Gastroesophageal sphincter (tissue), 4 donors: ENCODE results near the gene ATP6V1C2. TPM values are rescaled to one million over a fixed set of nuclear protein-coding genes. Genes with fewer than 3 reads are reported as not detected.

Experiments
- ATAC-seq: fragments of 150-250 bp; one replicate; pipeline ENCODE4 v1.9.1; 2016; ENCODE audit warnings: mild to moderate bottlenecking, moderate library complexity
- H3K27ac ChIP-seq, 4 donors: fragments of 200-600 bp; sonication (generic) in 3 of 4; 1 replicate in 3 of 4; 2 replicates in 1 of 4; pipeline ENCODE4 v1.5.1; 2016 to 2019
- H3K27me3 ChIP-seq: fragments of 200-600 bp; sonication (generic); one replicate; pipeline ENCODE4 v1.5.1; 2019
- H3K36me3 ChIP-seq, 2 donors: fragments of 200-600 bp; sonication (generic); one replicate each; pipeline ENCODE4 v1.5.1; 2019; ENCODE audit warnings: control low read depth in 1 of 2
- H3K4me1 ChIP-seq, 3 donors: fragments of 200-600 bp; sonication (generic); 1 replicate in 2 of 3; 2 replicates in 1 of 3; pipeline ENCODE4 v1.5.1; 2016 to 2019; ENCODE audit warnings: control low read depth in 2 of 3
- H3K4me3 ChIP-seq, 2 donors: fragments of 200-600 bp; sonication (generic); one replicate each; pipeline ENCODE4 v1.5.1; 2019; ENCODE audit warnings: mild to moderate bottlenecking in 1 of 2, moderate library complexity in 1 of 2
- H3K9me3 ChIP-seq, 3 donors: fragments of 200-600 bp; sonication (generic); one replicate each; pipeline ENCODE4 v1.5.1; 2017 to 2019; ENCODE audit warnings: control low read depth in 2 of 3
- EP300 ChIP-seq: sonication (generic); formaldehyde crosslinking; IDR thresholded peaks from one replicate; pipeline ENCODE4 v1.6.1; 2017; ENCODE audit warnings: antibody characterized with exemption, mild to moderate bottlenecking
- POLR2A ChIP-seq, 2 donors: fragments of 450-650 bp; IDR thresholded peaks; one replicate each; pipeline ENCODE4 v1.6.1; 2017; ENCODE audit warnings: antibody characterized with exemption in 2 of 2, mild to moderate bottlenecking in 2 of 2, moderate library complexity in 1 of 2
- POLR2AphosphoS5 ChIP-seq: sonication (generic); formaldehyde crosslinking; IDR thresholded peaks from one replicate; pipeline ENCODE4 v1.6.1; 2017; ENCODE audit warnings: antibody characterized with exemption
- WGBS, 2 donors: methylation state at CpG; one replicate each; pipeline ENCODE4 v1.1.5; 2018; ENCODE audit warnings: low coverage in 1 of 2; 5-methylcytosine and 5-hydroxymethylcytosine counted together
- total RNA-seq, 4 donors: library from RNA; depleted of rRNA; stranded (reverse); fragments of >200 nt; gene quantifications; one replicate each; pipeline ENCODE4 v1.1.0, GENCODE V29; 2016
- TF ChIP-seq, protein P1 (sequence below), 4 experiments: fragments of 200-600 bp in 2 of 4; fragments of 450-650 bp in 2 of 4; sonication (generic) in 1 of 4; IDR thresholded peaks; one replicate each; pipeline ENCODE4 v1.5.1; 2017 to 2019; ENCODE audit warnings: antibody characterized with exemption in 4 of 4, mild to moderate bottlenecking in 2 of 4, moderate library complexity in 2 of 4

Gene ATP6V1C2
- total RNA-seq, 4 donors from 2014 or later = 0.42 to 0.45 TPM; not detected in 2

DNA sequence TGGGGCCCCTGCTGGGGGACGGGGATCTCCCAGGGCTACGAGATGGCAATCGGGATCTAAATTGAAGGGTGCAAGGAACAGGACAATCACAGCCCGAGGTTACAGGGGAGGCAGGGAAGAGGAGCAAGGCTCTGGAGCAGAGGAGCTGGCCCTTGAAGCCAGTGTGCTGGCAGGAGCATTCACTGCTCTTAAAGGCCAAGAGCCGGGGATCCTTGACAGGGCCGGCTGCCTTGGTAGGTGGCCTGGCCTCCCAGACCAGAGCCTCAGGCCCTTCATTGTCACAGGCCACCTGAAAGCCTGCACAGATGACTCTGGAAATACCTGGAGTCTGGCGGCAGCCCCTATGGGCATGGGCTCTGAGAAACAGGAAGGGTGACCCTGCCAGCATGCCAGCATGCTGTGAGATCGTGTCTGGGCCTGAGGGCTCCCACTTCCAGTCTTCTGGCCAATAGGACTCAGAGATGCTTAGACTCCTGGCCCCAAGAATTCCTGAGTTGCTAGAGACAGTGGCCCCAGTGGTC is 52.5 kb downstream of the ATP6V1C2 start:
- Histone ChIP-seq H3K36me3 (peaks cover 0 to 18% of the 10 kb centered on the region in 2 donors), H3K9me3 (no peaks in the 10 kb centered on the region), H3K27ac (no peak overlapping the region), H3K4me3 (no peak overlapping the region), H3K27me3 (no peaks in the 10 kb centered on the region), H3K4me1 (no peaks in the 10 kb centered on the region)
- whole genome bisulfite sequencing, 2 donors = no CpG with 5 or more reads among the region's 8 CpGs
- TF ChIP-seq POLR2A (IDR thresholded peaks at IDR 0.05) (no peak), POLR2AphosphoS5 (no peak), EP300 (no peak)
- TF ChIP-seq, protein P1, sequence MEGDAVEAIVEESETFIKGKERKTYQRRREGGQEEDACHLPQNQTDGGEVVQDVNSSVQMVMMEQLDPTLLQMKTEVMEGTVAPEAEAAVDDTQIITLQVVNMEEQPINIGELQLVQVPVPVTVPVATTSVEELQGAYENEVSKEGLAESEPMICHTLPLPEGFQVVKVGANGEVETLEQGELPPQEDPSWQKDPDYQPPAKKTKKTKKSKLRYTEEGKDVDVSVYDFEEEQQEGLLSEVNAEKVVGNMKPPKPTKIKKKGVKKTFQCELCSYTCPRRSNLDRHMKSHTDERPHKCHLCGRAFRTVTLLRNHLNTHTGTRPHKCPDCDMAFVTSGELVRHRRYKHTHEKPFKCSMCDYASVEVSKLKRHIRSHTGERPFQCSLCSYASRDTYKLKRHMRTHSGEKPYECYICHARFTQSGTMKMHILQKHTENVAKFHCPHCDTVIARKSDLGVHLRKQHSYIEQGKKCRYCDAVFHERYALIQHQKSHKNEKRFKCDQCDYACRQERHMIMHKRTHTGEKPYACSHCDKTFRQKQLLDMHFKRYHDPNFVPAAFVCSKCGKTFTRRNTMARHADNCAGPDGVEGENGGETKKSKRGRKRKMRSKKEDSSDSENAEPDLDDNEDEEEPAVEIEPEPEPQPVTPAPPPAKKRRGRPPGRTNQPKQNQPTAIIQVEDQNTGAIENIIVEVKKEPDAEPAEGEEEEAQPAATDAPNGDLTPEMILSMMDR (IDR thresholded peaks at IDR 0.05) = no peak
- ATAC-seq = no peak

DNA sequence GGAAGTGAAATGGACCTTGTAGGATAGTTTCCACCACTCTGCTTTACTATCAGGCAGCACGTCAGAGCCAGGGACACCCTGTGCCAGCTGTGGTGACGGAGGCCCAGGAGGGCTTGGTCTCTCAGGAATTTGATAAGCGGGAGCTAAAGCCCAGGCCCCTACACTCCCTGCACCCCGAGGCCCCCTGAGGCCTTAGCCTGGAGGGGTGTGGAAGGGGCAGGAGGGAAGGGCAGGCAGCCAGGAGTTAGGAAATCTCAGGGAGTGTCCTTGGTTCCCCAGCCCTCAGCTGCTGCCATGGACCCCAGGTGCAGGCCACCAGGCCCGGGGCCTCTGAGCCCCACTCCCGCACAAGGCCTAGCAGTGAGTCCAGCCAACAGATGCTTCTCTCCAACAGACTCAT is 53.0 kb downstream of the ATP6V1C2 start:
- H3K27me3 ChIP-seq = no peaks in the 10 kb centered on the region
- no peak overlapping the region for H3K27ac ChIP-seq
- TF ChIP-seq POLR2AphosphoS5 (no peak), EP300 (no peak)
- WGBS, 2 donors = 61% methylated on average over 2 of the region's 6 CpGs; no CpG with 5 or more reads in 1 of the 2 donors
- H3K36me3 ChIP-seq = peaks cover 0 to 23% of the 10 kb centered on the region in 2 donors
- H3K9me3 ChIP-seq = no peaks in the 10 kb centered on the region
- no peak overlapping the region for H3K4me3 ChIP-seq
- ATAC-seq = no peak
- H3K4me1 ChIP-seq = no peaks in the 10 kb centered on the region

DNA sequence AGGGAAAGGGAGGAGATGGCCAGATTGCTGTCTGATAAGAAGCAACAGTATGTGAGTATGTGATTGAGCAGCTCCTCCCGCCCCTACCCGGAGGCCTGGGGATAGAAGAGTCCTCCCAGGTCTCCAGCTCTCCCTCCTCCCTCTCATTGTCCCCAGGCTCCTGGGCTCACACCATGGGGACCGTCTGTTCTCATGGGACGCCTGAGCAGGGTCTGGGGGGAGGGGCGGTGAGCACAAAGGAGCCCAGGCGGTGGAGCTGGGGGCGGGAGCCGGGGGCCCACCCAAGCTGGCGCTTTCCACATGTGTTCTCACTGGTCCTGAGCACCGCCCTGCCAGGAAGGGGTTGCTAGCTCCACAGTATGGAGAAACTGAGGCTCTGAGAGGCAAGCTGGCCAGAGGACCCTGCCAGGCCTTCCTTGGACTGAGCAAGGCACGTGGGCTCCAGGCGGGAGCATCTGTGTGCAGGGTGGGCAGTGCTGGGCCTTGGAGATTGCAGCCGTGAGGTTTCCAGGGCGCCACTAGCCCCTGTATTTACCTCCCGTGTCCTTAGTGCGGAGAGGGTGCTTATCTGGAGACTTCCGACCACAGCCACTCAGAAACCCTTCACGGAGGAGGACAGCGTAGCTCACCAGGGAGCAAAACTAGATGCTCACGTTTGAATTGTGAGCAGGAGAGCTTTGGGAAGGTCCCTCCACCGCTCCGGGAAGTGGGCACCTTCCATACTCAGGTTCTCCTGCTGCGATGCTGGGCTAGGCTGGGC is 53.8 kb downstream of the ATP6V1C2 start:
- TF ChIP-seq POLR2AphosphoS5 (no peak), EP300 (no peak), POLR2A (IDR thresholded peaks at IDR 0.05) (no peak)
- TF ChIP-seq, protein P1 (IDR thresholded peaks at IDR 0.05) = no peak
- H3K4me3 ChIP-seq = no peak overlapping the region
- H3K27me3 ChIP-seq = no peaks in the 10 kb centered on the region
- no peak for ATAC-seq
- 20 to 42% methylated on average over 1 to 2 of the region's 23 CpGs for WGBS, 2 donors
- no peaks in the 10 kb centered on the region for H3K9me3 ChIP-seq
- H3K4me1 ChIP-seq = no peaks in the 10 kb centered on the region
- peaks cover 0 to 31% of the 10 kb centered on the region in 2 donors for H3K36me3 ChIP-seq
- H3K27ac ChIP-seq = no peak overlapping the region

DNA sequence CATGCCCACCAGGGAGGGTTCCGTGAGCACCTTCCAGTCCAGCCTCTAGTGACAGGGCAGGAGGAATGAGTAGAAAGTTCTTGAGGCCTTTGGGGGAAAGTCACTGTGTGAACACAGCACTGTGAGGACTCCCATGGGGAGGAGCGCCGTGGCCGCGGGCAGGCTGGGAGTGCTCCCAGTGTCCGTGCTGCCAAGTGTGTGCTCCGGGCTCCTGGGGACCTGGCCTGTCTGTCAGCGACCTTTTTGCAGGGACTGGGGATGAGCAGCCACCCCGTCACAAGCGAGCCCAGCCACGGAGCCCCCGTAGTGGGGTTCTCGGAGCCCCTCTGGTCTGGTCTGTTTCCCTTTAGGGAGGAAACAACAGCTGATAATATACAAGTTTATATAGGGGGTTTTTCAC is 54.4 kb downstream of the ATP6V1C2 start:
- Histone ChIP-seq H3K27me3 (no peaks in the 10 kb centered on the region), H3K9me3 (no peaks in the 10 kb centered on the region), H3K4me1 (no peaks in the 10 kb centered on the region), H3K36me3 (peaks cover 0 to 38% of the 10 kb centered on the region in 2 donors), H3K27ac (no peak overlapping the region), H3K4me3 (no peak overlapping the region)
- ATAC-seq = no peak
- TF ChIP-seq EP300 = no peak
- TF ChIP-seq, protein P1 (IDR thresholded peaks at IDR 0.05) = no peak
- no peak for TF ChIP-seq POLR2A (IDR thresholded peaks at IDR 0.05)
- TF ChIP-seq POLR2AphosphoS5 = no peak
- 100% methylated on average over 1 of the region's 13 CpGs; no CpG with 5 or more reads in 1 of the 2 donors for WGBS, 2 donors

DNA sequence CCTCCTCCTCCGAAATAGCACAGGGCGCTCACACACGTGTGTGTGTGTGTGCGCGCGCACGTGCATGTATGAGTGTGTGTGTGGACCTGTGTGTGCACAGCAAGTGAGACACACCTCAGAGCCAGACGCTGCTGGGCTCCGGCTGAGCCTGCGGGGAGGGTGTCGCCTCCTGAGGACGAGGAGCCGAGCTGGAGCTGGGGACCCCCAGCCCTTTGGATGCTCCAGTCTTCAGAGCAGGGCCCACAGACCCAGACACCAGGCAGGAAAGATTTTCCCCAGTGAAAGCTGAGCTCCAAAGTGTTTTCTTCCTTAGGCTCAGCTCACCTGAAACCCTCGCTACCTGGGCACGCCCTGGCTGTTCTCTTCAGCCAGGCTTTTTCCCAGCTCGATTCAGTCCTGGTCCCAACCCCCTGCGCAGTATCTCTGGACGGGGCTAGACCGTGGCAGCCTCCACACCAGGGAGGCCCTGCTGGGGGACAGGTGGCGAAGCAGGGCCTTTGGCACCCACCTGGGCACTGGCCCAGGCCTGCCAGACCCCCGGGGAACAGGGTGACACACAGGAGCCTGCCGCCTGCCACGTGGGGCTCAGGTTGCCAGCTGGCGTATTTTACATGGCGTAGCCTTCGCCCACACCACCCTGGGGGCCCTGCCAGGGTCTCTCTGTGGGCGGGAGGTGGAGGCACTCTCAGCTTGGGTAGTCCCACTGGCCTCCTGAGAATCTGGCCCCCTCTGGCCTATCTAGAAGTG is 55.0 kb downstream of the ATP6V1C2 start:
- WGBS, 2 donors = 71% methylated on average over 9 of the region's 27 CpGs; no CpG with 5 or more reads in 1 of the 2 donors
- no peaks in the 10 kb centered on the region for H3K27me3 ChIP-seq
- H3K27ac ChIP-seq = no peak overlapping the region
- no peak for ATAC-seq
- H3K4me1 ChIP-seq = no peaks in the 10 kb centered on the region
- H3K36me3 ChIP-seq = peaks cover 0 to 44% of the 10 kb centered on the region in 2 donors
- TF ChIP-seq EP300 = no peak
- TF ChIP-seq, protein P1 (IDR thresholded peaks at IDR 0.05) = no peak
- TF ChIP-seq POLR2AphosphoS5 = no peak
- TF ChIP-seq POLR2A (IDR thresholded peaks at IDR 0.05) = no peak
- no peaks in the 10 kb centered on the region for H3K9me3 ChIP-seq
- H3K4me3 ChIP-seq = no peak overlapping the region
